ENCODE data around the gene TAF13. TPM values are rescaled to one million over a fixed set of nuclear protein-coding genes. Genes with fewer than 3 reads are reported as not detected.

Gene TAF13
- total and polyA plus RNA-seq, 9 of the 15 experiments (the other 6 are each of a cell fraction or from before 2014, with no cell fraction given), result 14.9 to 77.2 (median 38.7) TPM

- peak; percentile 59; the same call in 1 of the 2 replicates for TF ChIP-seq FOSL1 (tag; conservative IDR thresholded peaks at IDR 0.05)
- TF ChIP-seq HNRNPLL (IDR thresholded peaks at IDR 0.05; ENCODE audit: low read depth, low read length, poor library complexity, severe bottlenecking), result peak; percentile 74
- TF ChIP-seq E2F1 (CRISPR knock-in tag; IDR thresholded peaks at IDR 0.05), result peak; percentile 86
- peak; percentile 99 for TF ChIP-seq TAF1 (IDR thresholded peaks at IDR 0.05; ENCODE audit: control insufficient read depth, extremely low read depth, insufficient read depth, low read length, severe bottlenecking)
- no peak for TF ChIP-seq NCOA4 (IDR thresholded peaks at IDR 0.05; ENCODE audit: partially characterized antibody)
- peak; percentile 99 for TF ChIP-seq ETV5 (CRISPR knock-in tag; IDR thresholded peaks at IDR 0.05; ENCODE audit: low read depth)
- TF ChIP-seq SLC30A9 (CRISPR knock-in tag; IDR thresholded peaks at IDR 0.05), result no peak
- peak; percentile 67; the same call in 1 of the 2 replicates for TF ChIP-seq ZFP91 (CRISPR knock-in tag; IDR thresholded peaks at IDR 0.05)
- peak; percentile 90 for TF ChIP-seq CREB3L1 (IDR thresholded peaks at IDR 0.05; ENCODE audit: borderline replicate concordance, low read depth)
- TF ChIP-seq TRIM24 (IDR thresholded peaks at IDR 0.05), result peak; percentile 64 to 67; a peak in 3 of 4 replicates
- no peak for TF ChIP-seq CREBBP (IDR thresholded peaks at IDR 0.05; ENCODE audit: low read depth, low read length)
- peak; percentile 48; the same call in 1 of the 2 replicates for TF ChIP-seq NR2C1 (IDR thresholded peaks at IDR 0.05)
- TF ChIP-seq NR2C1 (tag; IDR thresholded peaks at IDR 0.05), result peak; percentile 34
- TF ChIP-seq HEY1 (CRISPR knock-in tag; IDR thresholded peaks at IDR 0.05; ENCODE audit: borderline replicate concordance), result peak; percentile 92; the same call in 1 of the 2 replicates
- peak; percentile 48; the same call in 1 of the 2 replicates for TF ChIP-seq STAT5A (IDR thresholded peaks at IDR 0.05; ENCODE audit: borderline replicate concordance, low read length)
- peak; percentile 69; the same call in 1 of the 2 replicates for TF ChIP-seq RNF219 (CRISPR knock-in tag; IDR thresholded peaks at IDR 0.05)
- TF ChIP-seq SMARCE1 (IDR thresholded peaks at IDR 0.05), result peak; percentile 40
- peak; percentile 97 for TF ChIP-seq BHLHE40 (IDR thresholded peaks at IDR 0.05; ENCODE audit: low read length)
- no peak for TF ChIP-seq YBX1 (IDR thresholded peaks at IDR 0.05)
- peak in 2 of 3 experiments; percentile 72 to 75 for TF ChIP-seq YY1 (IDR thresholded peaks at IDR 0.05; ENCODE audit: borderline replicate concordance in 1 of 3, control insufficient read depth in 1 of 3, extremely low read depth in 1 of 3, insufficient read depth in 3 of 3, insufficient read length in 1 of 3, insufficient replicate concordance in 2 of 3, low read depth in 1 of 3, low read length in 2 of 3)
These were observed 24.4 kb upstream of the TAF13 start (continued) for GRCh38 chr1:109099938-109100773.
